Activated T-helper 2 cell treated with anti-CD3 and anti-CD28 coated beads, Interferon-gamma antibody, Interleukin-2, Interleukin-4, amounts not matched to agents 10 μg/mL and 5 μg/mL and 100 μg/mL, durations not matched to agents 14 hours and 24 hours and 36 hours (primary cell): Measurements from ENCODE around the gene RNF7. TPM values are rescaled to one million over a fixed set of nuclear protein-coding genes. Genes with fewer than 3 reads are reported as not detected.
"Not testable (repeated sequence)": the region's sequence is repeated elsewhere in the genome, so short reads cannot be mapped to it uniquely, and the experiment has no call there.

Source experiments
- DNase-seq: peaks from one replicate; pipeline ENCODE4 v3.0.0; 2021; ENCODE audit warnings: low spot score
- H3K27ac Mint-ChIP-seq: one replicate; pipeline ENCODE4 v1.8.0; 2021; ENCODE audit warnings: mixed read lengths
- H3K27me3 Mint-ChIP-seq: one replicate; pipeline ENCODE4 v1.8.0; 2021; ENCODE audit warnings: low read depth, mixed read lengths
- H3K36me3 Mint-ChIP-seq: one replicate; pipeline ENCODE4 v1.8.0; 2021; ENCODE audit warnings: low read depth, mixed read lengths
- H3K4me1 Mint-ChIP-seq: one replicate; pipeline ENCODE4 v1.8.0; 2021; ENCODE audit warnings: low read depth, mixed read lengths
- H3K4me3 Mint-ChIP-seq: one replicate; pipeline ENCODE4 v1.8.0; 2021; ENCODE audit warnings: low read depth, mild to moderate bottlenecking, moderate library complexity, mixed read lengths
- H3K9me3 Mint-ChIP-seq: one replicate; pipeline ENCODE4 v1.8.0; 2021; ENCODE audit warnings: mixed read lengths
- intact Hi-C: fragments of 100-400 bp; cut with micrococcal nuclease; formaldehyde crosslinking; loops from one replicate; pipeline ENCODE4 v1.15.1; 2023
- total RNA-seq: library from RNA; stranded (reverse); gene quantifications from 2 replicates; pipeline ENCODE4 v1.2.3, GENCODE V29; 2022

The RNF7 gene
- total RNA-seq, result 70.8 and 74.8 TPM in 2 replicates

GRCh38 chr3:141738022-141738890 lies at the start of gene RNF7:
TSS of gene RNF7 (plus strand) at chr3:141738298. CDS start at chr3:141738342, 44 bp downstream.
- H3K36me3 Mint-ChIP-seq, result peaks cover 29% of the 10 kb centered on the region
- peaks cover 3% of the 10 kb centered on the region for H3K27me3 Mint-ChIP-seq
- H3K9me3 Mint-ChIP-seq, result no peaks in the 10 kb centered on the region
- H3K27ac Mint-ChIP-seq, result peak within 1 kb of the TSS; percentile 99
- DNase-seq, result peak; percentile 96
- peaks cover 22% of the 10 kb centered on the region for H3K4me1 Mint-ChIP-seq
- intact Hi-C loops, result loop anchor here (1.0 to 10.0 kb wide), 9 partner anchors 58 to 709 kb away; partner anchors contain the start of genes ATP1B3 and GK5
- H3K4me3 Mint-ChIP-seq, result peak within 1 kb of the TSS; percentile 99

GRCh38 chr3:141690431-141691072 lies 47.5 kb upstream of the RNF7 start:
- DNase-seq, result no peak
- intact Hi-C loops, result no loop called here
- Mint-ChIP-seq H3K36me3 (no peaks in the 10 kb centered on the region), H3K4me3 (no peak overlapping the region), H3K27ac (no peak overlapping the region), H3K9me3 (no peaks in the 10 kb centered on the region), H3K27me3 (no peaks in the 10 kb centered on the region), H3K4me1 (peaks cover 8% of the 10 kb centered on the region)

GRCh38 chr3:141691471-141691870 lies 46.6 kb upstream of the RNF7 start:
- H3K36me3 Mint-ChIP-seq, H3K27me3 Mint-ChIP-seq, H3K4me3 Mint-ChIP-seq, H3K9me3 Mint-ChIP-seq, H3K4me1 Mint-ChIP-seq, DNase-seq, intact Hi-C loops, H3K27ac Mint-ChIP-seq: not testable (repeated sequence)

GRCh38 chr3:141692973-141693372 lies 45.1 kb upstream of the RNF7 start:
- H3K9me3 Mint-ChIP-seq, H3K4me3 Mint-ChIP-seq, H3K27ac Mint-ChIP-seq, intact Hi-C loops, H3K4me1 Mint-ChIP-seq, H3K36me3 Mint-ChIP-seq, DNase-seq, H3K27me3 Mint-ChIP-seq: not testable (repeated sequence)

- H3K36me3 Mint-ChIP-seq, result no peaks in the 10 kb centered on the region
- DNase-seq, result no peak
- no peak overlapping the region for H3K27ac Mint-ChIP-seq
- no peaks in the 10 kb centered on the region for H3K9me3 Mint-ChIP-seq
- intact Hi-C loops, result no loop called here
- H3K4me1 Mint-ChIP-seq, result no peaks in the 10 kb centered on the region
- no peak overlapping the region for H3K4me3 Mint-ChIP-seq
- peaks cover 3% of the 10 kb centered on the region for H3K27me3 Mint-ChIP-seq
Measured at GRCh38 chr3:141699324-141699723, 38.8 kb upstream of the RNF7 start.

GRCh38 chr3:141699897-141700296 lies 38.2 kb upstream of the RNF7 start:
- H3K27me3 Mint-ChIP-seq, result peaks cover 5% of the 10 kb centered on the region
- H3K4me1 Mint-ChIP-seq, result no peaks in the 10 kb centered on the region
- DNase-seq, result no peak
- H3K9me3 Mint-ChIP-seq, result no peaks in the 10 kb centered on the region
- H3K36me3 Mint-ChIP-seq, result no peaks in the 10 kb centered on the region
- intact Hi-C loops, result no loop called here
- H3K4me3 Mint-ChIP-seq, result no peak overlapping the region
- no peak overlapping the region for H3K27ac Mint-ChIP-seq

GRCh38 chr3:141703367-141703766 lies 34.7 kb upstream of the RNF7 start:
- intact Hi-C loops, H3K27me3 Mint-ChIP-seq, H3K27ac Mint-ChIP-seq, DNase-seq, H3K9me3 Mint-ChIP-seq, H3K4me3 Mint-ChIP-seq, H3K4me1 Mint-ChIP-seq, H3K36me3 Mint-ChIP-seq: not testable (repeated sequence)

- H3K27me3 Mint-ChIP-seq, result peaks cover 2% of the 10 kb centered on the region
- no peaks in the 10 kb centered on the region for H3K36me3 Mint-ChIP-seq
- no peaks in the 10 kb centered on the region for H3K9me3 Mint-ChIP-seq
Measured at GRCh38 chr3:141707741-141708203, 30.3 kb upstream of the RNF7 start.

GRCh38 chr3:141708367-141708766 lies 29.7 kb upstream of the RNF7 start:
- DNase-seq, result no peak
- Mint-ChIP-seq H3K4me3 (no peak overlapping the region), H3K36me3 (no peaks in the 10 kb centered on the region), H3K27ac (no peak overlapping the region), H3K27me3 (peaks cover 2% of the 10 kb centered on the region), H3K4me1 (no peaks in the 10 kb centered on the region), H3K9me3 (no peaks in the 10 kb centered on the region)
- intact Hi-C loops, result no loop called here

More at GRCh38 chr3:141707741-141708203, 30.3 kb upstream of the RNF7 start:
- no peak overlapping the region for H3K27ac Mint-ChIP-seq
- H3K4me1 Mint-ChIP-seq, result no peaks in the 10 kb centered on the region
- no peak for DNase-seq
- intact Hi-C loops, result no loop called here
- no peak overlapping the region for H3K4me3 Mint-ChIP-seq

GRCh38 chr3:141709126-141709770 lies 28.9 kb upstream of the RNF7 start:
- Mint-ChIP-seq H3K9me3 (no peaks in the 10 kb centered on the region), H3K36me3 (no peaks in the 10 kb centered on the region), H3K4me3 (no peak overlapping the region), H3K27me3 (peaks cover 2% of the 10 kb centered on the region), H3K4me1 (no peaks in the 10 kb centered on the region), H3K27ac (no peak overlapping the region)
- DNase-seq, result no peak
- intact Hi-C loops, result no loop called here

GRCh38 chr3:141710121-141710520 lies 28.0 kb upstream of the RNF7 start:
- Mint-ChIP-seq H3K27ac (no peak overlapping the region), H3K4me1 (no peaks in the 10 kb centered on the region), H3K27me3 (no peaks in the 10 kb centered on the region), H3K36me3 (no peaks in the 10 kb centered on the region), H3K9me3 (no peaks in the 10 kb centered on the region), H3K4me3 (no peak overlapping the region)
- intact Hi-C loops, result no loop called here
- no peak for DNase-seq

- Mint-ChIP-seq H3K36me3 (no peaks in the 10 kb centered on the region), H3K9me3 (no peaks in the 10 kb centered on the region), H3K4me3 (no peak overlapping the region), H3K4me1 (no peaks in the 10 kb centered on the region), H3K27me3 (no peaks in the 10 kb centered on the region), H3K27ac (no peak overlapping the region)
- intact Hi-C loops, result no loop called here
- DNase-seq, result no peak
Measured at GRCh38 chr3:141710888-141711616, 27.0 kb upstream of the RNF7 start.
